GM20000 (cell line): ENCODE results near the gene MAD1L1.

Source experiments
- DNase-seq: peaks from one replicate; pipeline ENCODE4 v3.0.0; 2012; ENCODE audit warnings: low spot score
- TF ChIP-seq, protein P1 (sequence below): IDR thresholded peaks from 2 replicates; pipeline ENCODE4 v1.5.1; 2012; ENCODE audit warnings: mild to moderate bottlenecking, control low read depth; ENCODE audit errors: extremely low read depth, missing control alignments

Gene MAD1L1

DNA sequence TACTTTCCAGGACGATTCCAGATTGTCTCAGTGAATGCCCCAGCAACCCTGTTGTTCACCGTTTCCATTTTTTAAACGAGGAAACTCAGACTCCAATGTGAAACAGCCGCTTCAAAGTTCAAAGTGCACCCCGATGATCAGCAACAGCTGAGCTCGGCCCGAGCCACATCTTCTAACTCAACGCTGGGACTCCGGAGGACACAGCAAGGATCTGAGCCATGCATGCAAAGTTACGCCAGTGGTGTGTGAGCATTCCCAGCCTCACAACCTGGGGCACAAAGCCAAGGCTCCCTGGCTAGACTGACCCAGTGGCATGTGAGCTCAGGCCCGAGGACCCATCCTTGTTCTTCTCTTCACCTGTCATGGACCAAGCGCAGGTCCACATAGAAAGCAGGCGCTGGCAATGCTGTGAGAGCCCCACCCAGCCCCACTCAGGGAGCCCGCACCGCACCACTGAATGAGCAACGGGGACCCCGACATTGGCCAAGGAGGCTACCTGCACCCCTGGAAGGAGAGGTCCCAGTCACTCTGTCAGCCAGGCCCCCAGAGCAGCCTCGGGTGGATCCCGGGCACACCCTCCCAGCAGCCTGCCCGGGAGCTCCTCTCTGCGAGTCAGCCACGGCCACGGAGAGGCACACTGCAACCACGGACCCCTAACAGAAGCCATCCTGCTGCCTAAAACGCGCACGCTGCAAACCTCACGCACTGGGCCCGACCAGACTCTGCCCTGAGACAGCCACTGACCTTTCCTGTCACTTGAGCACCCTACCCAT is 82.9 kb downstream of the MAD1L1 start:
- no peak for DNase-seq
- TF ChIP-seq, protein P1, sequence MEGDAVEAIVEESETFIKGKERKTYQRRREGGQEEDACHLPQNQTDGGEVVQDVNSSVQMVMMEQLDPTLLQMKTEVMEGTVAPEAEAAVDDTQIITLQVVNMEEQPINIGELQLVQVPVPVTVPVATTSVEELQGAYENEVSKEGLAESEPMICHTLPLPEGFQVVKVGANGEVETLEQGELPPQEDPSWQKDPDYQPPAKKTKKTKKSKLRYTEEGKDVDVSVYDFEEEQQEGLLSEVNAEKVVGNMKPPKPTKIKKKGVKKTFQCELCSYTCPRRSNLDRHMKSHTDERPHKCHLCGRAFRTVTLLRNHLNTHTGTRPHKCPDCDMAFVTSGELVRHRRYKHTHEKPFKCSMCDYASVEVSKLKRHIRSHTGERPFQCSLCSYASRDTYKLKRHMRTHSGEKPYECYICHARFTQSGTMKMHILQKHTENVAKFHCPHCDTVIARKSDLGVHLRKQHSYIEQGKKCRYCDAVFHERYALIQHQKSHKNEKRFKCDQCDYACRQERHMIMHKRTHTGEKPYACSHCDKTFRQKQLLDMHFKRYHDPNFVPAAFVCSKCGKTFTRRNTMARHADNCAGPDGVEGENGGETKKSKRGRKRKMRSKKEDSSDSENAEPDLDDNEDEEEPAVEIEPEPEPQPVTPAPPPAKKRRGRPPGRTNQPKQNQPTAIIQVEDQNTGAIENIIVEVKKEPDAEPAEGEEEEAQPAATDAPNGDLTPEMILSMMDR = no peak

DNA sequence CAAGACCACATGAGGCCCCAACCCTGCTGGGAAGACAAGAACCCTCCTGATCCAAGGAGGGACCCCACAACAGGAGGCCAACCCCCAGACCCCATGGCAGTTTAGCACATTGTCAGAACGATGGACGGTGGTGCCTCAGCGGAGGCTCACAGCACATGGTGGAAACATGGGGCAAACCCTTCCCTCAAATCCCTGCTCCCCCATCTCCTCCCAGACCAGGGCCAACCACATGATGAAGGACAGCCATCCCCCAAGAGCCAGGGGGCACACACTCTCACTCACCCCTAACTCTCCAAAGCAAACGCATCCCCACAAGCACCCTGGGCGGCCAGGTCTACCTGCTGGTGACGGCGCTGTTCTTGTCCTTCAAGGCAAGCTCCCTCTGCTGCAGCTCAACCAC is 83.9 kb downstream of the MAD1L1 start:
- DNase-seq = no peak
- TF ChIP-seq, protein P1 = no peak

DNA sequence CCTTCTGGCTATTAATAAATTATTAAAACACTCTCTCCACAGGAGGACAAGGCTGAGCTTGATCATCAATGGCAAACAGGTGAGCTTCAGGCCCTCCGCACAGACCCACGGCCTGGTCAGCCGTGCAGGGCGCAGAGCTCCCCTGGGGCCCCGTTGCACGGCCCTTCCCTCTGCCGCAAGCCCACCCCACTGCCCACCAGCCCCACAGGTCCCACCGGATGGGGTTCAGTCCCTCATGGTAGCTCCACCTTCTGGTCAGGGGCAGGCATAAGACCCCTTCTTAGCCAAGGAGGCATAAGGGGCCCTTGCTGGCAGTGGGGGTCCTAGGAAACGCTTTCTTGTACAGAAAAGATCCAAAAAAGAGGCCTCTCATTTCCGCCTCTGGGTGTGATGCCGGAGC is 84.6 kb downstream of the MAD1L1 start:
- DNase-seq = no peak
- TF ChIP-seq, protein P1 = no peak

DNA sequence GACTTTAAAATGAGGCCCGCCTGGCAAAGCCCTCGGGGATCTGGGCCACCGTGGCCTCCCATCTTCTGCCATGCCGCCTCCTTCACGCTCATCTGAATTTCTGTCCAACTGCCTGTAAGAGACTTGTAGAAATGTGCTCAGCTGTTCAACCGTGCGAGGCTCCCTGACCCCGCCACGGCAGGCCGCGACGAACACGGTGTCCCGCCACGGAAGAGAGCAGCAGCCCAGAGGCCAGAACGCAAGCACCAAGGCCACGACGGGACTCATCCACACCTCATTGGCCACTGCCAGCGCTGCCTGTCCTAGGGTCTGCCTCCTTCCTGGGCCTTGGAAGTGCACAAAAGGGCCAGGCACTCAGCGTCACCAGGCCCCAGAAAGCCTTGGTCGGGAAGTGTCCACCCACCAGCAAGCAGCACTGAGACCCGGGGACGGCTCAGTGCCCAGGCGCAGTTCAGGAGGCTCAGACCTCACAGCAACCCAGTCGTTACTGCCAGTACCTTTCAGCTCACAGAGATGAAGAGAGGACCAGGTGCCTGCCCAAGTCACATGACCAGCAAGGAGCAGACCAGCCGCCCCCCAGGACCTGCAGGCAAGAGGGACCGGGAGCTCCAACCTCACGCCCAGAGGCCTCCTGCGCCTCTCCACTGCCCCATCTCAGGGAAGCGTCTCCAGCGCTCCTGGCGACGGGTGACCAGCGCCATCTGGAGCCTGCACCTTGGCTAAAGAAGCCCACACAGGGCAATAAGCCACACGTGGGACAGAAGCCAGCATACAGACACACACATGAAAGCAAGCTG is 85.9 kb downstream of the MAD1L1 start:
- DNase-seq = no peak
- TF ChIP-seq, protein P1 = no peak

DNA sequence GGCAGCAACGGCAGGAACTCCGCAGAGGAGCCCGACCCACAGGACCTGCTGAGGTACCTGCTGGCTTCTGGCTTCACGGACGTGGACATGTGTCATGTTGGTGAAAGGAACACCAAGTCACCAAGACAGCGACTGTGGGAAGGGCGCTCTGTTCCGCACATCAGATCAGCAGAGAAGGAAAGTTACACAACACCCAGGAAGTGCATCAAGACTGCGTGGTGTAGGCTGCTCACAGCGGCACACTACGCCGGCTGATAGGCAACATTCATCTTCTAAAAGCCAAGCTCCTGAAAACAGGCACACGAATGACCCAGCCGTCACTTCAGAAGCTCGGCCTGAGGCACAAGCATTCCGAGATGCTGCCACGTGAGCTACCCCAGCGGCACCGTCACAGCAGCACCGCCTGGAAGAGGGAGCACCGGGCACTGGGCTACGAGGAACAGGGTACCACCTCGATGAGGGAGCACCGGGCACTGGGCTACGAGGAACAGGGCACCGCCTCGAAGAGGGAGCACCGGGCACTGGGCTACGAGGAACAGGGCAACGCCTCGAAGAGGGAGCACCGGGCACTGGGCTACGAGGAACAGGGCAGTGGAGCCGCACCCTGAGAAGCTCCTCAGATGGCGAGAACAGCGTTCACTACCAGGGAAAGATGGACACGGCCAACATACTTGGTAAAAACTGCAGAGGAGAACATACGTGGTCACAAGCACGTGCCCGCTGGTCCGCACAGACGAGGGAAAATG is 86.7 kb downstream of the MAD1L1 start:
- TF ChIP-seq, protein P1 = no peak
- no peak for DNase-seq

DNA sequence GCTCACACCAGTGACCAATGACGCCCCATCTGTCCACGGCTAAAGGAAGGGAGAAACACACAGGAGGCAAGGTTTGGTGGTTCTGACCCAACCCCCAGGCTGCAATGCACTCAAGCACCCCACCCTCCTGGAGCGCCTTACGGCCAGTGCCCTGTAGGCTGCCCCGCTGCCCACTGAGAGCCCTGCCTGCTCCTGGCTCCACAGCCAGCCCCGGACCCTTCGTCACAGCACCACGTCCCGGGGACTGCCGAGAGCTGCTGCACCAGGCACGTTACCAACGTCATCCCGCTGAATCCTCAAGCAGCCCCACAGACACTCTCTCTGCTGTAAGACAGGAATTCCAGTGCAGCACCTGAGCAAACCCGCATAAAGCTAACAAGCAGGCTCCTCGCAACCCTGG is 87.8 kb downstream of the MAD1L1 start:
- DNase-seq = no peak
- TF ChIP-seq, protein P1 = no peak

DNA sequence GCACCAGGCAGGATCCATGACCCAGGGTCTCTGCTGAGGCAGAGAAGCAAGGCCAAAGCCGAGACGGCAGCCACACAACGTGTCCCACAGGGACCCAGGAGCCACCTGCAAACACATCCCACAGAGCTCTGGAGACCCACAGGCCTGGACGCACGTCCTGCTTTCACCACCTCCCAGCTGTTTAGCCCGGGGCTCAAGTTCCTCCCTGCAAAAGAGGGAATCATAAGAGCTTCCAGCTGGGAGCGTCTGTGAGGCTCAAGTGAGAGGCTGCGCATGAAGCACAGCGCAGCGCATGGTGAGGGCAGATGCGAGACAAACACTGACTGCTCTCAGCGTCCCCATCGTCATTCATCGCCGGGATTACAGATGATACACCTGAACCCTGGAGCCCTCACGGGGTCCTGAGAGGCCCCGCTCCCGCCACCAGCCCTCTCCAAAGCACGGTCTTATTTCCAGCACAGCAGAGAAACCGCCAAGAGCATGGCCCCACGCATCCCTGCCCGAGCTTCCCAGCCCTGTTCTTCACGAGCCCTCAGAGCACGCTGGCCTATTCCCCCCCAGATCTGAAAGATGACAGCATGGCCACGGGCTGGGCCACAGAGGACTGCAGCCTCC is 88.7 kb downstream of the MAD1L1 start:
- TF ChIP-seq, protein P1 = no peak
- DNase-seq = no peak
